ENCODE results near the gene HOXB9. TPM values are rescaled to one million over a fixed set of nuclear protein-coding genes. Genes with fewer than 3 reads are reported as not detected.

Gene HOXB9
- total and polyA plus RNA-seq, 10 of the 15 experiments (the other 5 are each of a cell fraction or from before 2014, with no cell fraction given) = 0.01 to 0.49 (median 0.09) TPM; not detected in 5

DNA sequence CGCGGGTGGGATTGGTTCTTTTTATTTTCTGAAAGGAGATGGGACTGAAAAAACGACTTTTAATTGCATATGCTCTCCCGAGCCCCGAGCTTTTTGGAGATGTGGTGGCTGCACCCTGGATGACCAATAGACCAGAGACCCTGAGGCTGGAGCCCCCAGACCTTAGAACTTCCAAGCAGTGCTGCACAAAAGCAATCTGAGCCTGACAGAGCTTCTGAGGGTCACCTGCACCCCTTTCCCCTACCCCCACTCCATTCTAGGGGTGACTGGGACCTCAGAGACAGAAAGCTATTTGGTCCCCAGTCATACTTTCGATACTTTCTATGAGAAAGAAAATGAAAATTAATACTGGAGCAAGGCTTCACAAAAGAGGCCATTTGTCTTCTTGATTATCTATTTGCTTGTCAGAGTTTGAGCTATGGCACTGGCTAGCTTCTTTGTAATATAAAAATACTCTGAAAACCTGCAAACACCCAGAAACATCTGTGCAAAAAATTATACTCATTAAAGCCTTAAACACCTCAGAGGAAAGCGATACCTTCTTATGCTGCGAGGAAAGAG, 51.6 kb downstream of the HOXB9 start:
- intact Hi-C loops (cut with micrococcal nuclease; ENCODE audit: unreplicated experiment) (no loop called here), in situ Hi-C loops (cut with MboI) (no loop called here)
- Histone ChIP-seq H3K27me3 (replicated peaks in 1 of 2; ENCODE audit: control insufficient read depth in 2 of 2, insufficient read depth in 2 of 2, low read length in 1 of 2) (no peaks in the 10 kb centered on the region), H2AFZ (ENCODE audit: control insufficient read depth, low read depth, low read length) (no peak overlapping the region), H3K4me2 (ENCODE audit: control insufficient read depth, insufficient read depth) (no peak overlapping the region), H3K79me2 (ENCODE audit: control insufficient read depth, insufficient read depth, low read length) (peaks cover 7% of the 10 kb centered on the region), H3K27ac (ENCODE audit: control insufficient read depth, insufficient read depth) (no peak overlapping the region), H3K9ac (ENCODE audit: control insufficient read depth, insufficient read depth, low read length) (no peak overlapping the region), H3K4me1 (ENCODE audit: control insufficient read depth, insufficient read depth, low read length) (peaks cover 13% of the 10 kb centered on the region), H3K9me3 (replicated peaks; ENCODE audit: control insufficient read depth, insufficient read depth, low read length) (no peaks in the 10 kb centered on the region), H4K20me1 (ENCODE audit: control insufficient read depth, insufficient read depth) (no peaks in the 10 kb centered on the region), H3K4me3 (no peak overlapping the region), H3K36me3 (ENCODE audit: control insufficient read depth in 2 of 2, insufficient read depth in 2 of 2, low read length in 1 of 2) (no peaks in the 10 kb centered on the region)
- BruUV-seq (replicated peaks) = no TSS peak
- no peak for FAIRE-seq
- ChIA-PET RAD21 (ENCODE audit: unreplicated experiment) (interaction anchor here (1.0 kb wide), 2 partner anchors 27 to 61 kb away, joined by 3 read pairs; no protein-coding TSS in a partner anchor), POLR2A (interaction anchor here (0.9 kb wide), 1 partner anchor 69 kb away, joined by 3 read pairs; no protein-coding TSS in a partner anchor), CTCF (interaction anchor here (0.5 kb wide), 1 partner anchor 489 kb away, joined by 3 read pairs; no protein-coding TSS in a partner anchor), SMC1A (ENCODE audit: uncharacterized antibody, unreplicated experiment) (interaction anchor here (1.0 to 1.3 kb wide), 6 partner anchors 9 to 140 kb away, joined by 3 to 7 read pairs (median 4); no protein-coding TSS in a partner anchor)
- 57% methylated on average over 8 of the region's 8 CpGs for WGBS (ENCODE audit: insufficient coverage, insufficient replicate concordance, low lambda C conversion rate, missing lambda C conversion rate)
- TF ChIP-seq BCLAF1 (IDR thresholded peaks at IDR 0.05) (no peak), IKZF2 (IDR thresholded peaks at IDR 0.05) (no peak), SMAD5 (IDR thresholded peaks at IDR 0.05; ENCODE audit: low read depth) (no peak)
- DNase-seq (ENCODE audit: low read depth, low spot score) = no peak
- no peak for ATAC-seq
